ENCODE results near the gene PCDHB13. TPM values are rescaled to one million over a fixed set of nuclear protein-coding genes. Genes with fewer than 3 reads are reported as not detected.
"Not testable (repeated sequence)": the region's sequence is repeated elsewhere in the genome, so short reads cannot be mapped to it uniquely, and the experiment has no call there.

The PCDHB13 gene
- total RNA-seq, 1 donor from 2014 or later: 0.02 TPM

DNA sequence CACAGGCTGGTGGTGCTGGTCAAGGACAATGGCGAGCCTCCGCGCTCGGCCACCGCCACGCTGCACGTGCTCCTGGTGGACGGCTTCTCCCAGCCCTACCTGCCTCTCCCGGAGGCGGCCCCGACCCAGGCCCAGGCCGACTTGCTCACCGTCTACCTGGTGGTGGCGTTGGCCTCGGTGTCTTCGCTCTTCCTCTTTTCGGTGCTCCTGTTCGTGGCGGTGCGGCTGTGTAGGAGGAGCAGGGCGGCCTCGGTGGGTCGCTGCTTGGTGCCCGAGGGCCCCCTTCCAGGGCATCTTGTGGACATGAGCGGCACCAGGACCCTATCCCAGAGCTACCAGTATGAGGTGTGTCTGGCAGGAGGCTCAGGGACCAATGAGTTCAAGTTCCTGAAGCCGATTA, 2.3 kb downstream of the PCDHB13 start:
- intact Hi-C loops (cut with micrococcal nuclease); H3K36me3 Mint-ChIP-seq (ENCODE audit: low read depth); H3K27me3 Mint-ChIP-seq (ENCODE audit: low read depth); H3K27ac Mint-ChIP-seq; DNase-seq (ENCODE audit: low spot score); H3K4me3 Mint-ChIP-seq (ENCODE audit: low read depth); H3K4me1 Mint-ChIP-seq (ENCODE audit: low read depth): not testable (repeated sequence)
- peaks cover 38% of the 10 kb centered on the region for H3K9me3 Mint-ChIP-seq

DNA sequence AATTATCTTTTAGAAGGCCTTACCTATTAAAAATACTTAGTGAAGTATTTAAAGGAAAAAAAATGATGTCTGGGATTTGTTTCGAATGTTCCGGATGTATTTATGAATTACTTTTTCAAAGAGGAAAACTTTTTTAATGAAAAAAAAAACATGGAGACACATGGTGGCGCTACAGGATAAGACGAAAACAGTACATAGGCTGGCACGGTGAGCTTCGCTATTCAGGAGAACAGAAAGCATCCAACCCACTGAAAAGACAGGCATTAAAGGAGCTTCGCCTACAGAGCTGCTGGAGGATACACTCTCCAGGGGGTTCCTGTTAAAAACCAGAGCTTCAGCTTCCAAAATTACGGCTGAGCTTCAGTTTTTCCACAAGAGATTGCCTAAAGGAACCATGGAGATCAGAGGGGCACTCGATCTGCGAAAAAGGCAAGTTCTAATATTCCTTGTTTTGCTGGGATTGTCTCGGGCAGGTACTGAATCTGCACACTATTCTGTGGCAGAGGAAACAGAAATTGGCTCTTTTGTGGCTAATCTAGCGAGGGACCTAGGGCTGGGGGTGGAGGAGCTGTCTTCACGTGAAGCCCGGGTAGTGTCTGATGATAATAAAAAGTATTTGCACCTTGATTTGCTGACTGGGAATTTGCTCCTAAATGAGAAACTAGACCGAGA, 9.5 kb downstream of the PCDHB13 start, which contains the start of gene PCDHB14:
PCDHB14 (plus strand) TSS at position 232 of the 672 bp plus-strand sequence; CDS start at position 395, 163 bp downstream.
- Mint-ChIP-seq H3K4me1 (ENCODE audit: low read depth) (no peaks in the 10 kb centered on the region), H3K4me3 (ENCODE audit: low read depth) (no peak within 1 kb of the TSS), H3K9me3 (peaks cover 41% of the 10 kb centered on the region), H3K36me3 (ENCODE audit: low read depth) (no peaks in the 10 kb centered on the region), H3K27me3 (ENCODE audit: low read depth) (no peaks in the 10 kb centered on the region), H3K27ac (no peak within 1 kb of the TSS)
- no peak for DNase-seq (ENCODE audit: low spot score)
- intact Hi-C loops (cut with micrococcal nuclease): no loop called here

GRCh38 chr5:141224844-141225243, 11.1 kb downstream of the PCDHB13 start:
- H3K27ac Mint-ChIP-seq; DNase-seq (ENCODE audit: low spot score); H3K4me1 Mint-ChIP-seq (ENCODE audit: low read depth); H3K4me3 Mint-ChIP-seq (ENCODE audit: low read depth); intact Hi-C loops (cut with micrococcal nuclease); H3K27me3 Mint-ChIP-seq (ENCODE audit: low read depth); H3K36me3 Mint-ChIP-seq (ENCODE audit: low read depth): not testable (repeated sequence)
- peaks cover 35% of the 10 kb centered on the region for H3K9me3 Mint-ChIP-seq

GRCh38 chr5:141225421-141225820, 11.7 kb downstream of the PCDHB13 start:
- DNase-seq (ENCODE audit: low spot score); H3K4me1 Mint-ChIP-seq (ENCODE audit: low read depth); H3K27ac Mint-ChIP-seq; H3K4me3 Mint-ChIP-seq (ENCODE audit: low read depth); H3K27me3 Mint-ChIP-seq (ENCODE audit: low read depth); intact Hi-C loops (cut with micrococcal nuclease); H3K36me3 Mint-ChIP-seq (ENCODE audit: low read depth): not testable (repeated sequence)
- H3K9me3 Mint-ChIP-seq: peaks cover 32% of the 10 kb centered on the region

DNA sequence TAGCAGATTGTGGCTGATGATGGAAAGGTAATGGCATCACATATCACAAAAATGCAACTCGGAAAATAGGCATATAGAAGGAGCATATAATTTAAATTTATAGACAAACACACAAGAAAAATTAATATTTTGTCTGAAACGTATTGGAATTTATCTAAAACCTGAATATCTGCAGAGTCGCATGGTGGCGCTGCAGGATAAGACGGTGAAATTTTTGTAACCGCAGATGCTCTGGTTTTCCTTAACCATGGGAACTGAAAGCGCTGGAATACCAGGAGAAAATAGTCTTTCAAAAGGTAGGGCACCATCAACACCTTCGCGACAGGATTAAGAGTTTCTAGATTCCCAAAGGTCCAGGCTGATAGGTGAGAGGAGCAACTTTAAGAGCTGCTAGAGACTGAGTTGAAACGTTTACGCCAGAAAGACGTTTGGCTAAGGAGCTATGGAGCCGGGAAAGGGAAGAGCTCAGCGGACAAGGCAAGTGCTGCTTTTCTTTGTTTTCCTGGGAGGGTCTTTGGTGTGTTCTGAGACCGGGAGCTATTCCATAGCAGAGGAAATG, 20.5 kb downstream of the PCDHB13 start:
- no peak for DNase-seq (ENCODE audit: low spot score)
- Mint-ChIP-seq H3K36me3 (ENCODE audit: low read depth) (peaks cover 2% of the 10 kb centered on the region), H3K4me3 (ENCODE audit: low read depth) (no peak overlapping the region), H3K27ac (no peak overlapping the region), H3K27me3 (ENCODE audit: low read depth) (no peaks in the 10 kb centered on the region), H3K9me3 (peaks cover 40% of the 10 kb centered on the region), H3K4me1 (ENCODE audit: low read depth) (no peaks in the 10 kb centered on the region)
- intact Hi-C loops (cut with micrococcal nuclease): loop anchor here (10.0 kb wide), 1 partner anchor 121 kb away; the partner anchor contains the start of genes PCDHGA4, PCDHGB1 and PCDHGB2

- not testable (repeated sequence) for H3K27ac Mint-ChIP-seq; DNase-seq (ENCODE audit: low spot score); H3K4me3 Mint-ChIP-seq (ENCODE audit: low read depth); H3K4me1 Mint-ChIP-seq (ENCODE audit: low read depth); H3K36me3 Mint-ChIP-seq (ENCODE audit: low read depth); H3K27me3 Mint-ChIP-seq (ENCODE audit: low read depth)
- peaks cover 56% of the 10 kb centered on the region for H3K9me3 Mint-ChIP-seq
- intact Hi-C loops (cut with micrococcal nuclease): loop anchor here (5.0 to 10.0 kb wide), 2 partner anchors 119 to 171 kb away; partner anchors contain the start of genes PCDHGA4, PCDHGB1, PCDHGB2 and PCDHGB6
These were observed 22.2 kb downstream of the PCDHB13 start for GRCh38 chr5:141235922-141236321.

DNA sequence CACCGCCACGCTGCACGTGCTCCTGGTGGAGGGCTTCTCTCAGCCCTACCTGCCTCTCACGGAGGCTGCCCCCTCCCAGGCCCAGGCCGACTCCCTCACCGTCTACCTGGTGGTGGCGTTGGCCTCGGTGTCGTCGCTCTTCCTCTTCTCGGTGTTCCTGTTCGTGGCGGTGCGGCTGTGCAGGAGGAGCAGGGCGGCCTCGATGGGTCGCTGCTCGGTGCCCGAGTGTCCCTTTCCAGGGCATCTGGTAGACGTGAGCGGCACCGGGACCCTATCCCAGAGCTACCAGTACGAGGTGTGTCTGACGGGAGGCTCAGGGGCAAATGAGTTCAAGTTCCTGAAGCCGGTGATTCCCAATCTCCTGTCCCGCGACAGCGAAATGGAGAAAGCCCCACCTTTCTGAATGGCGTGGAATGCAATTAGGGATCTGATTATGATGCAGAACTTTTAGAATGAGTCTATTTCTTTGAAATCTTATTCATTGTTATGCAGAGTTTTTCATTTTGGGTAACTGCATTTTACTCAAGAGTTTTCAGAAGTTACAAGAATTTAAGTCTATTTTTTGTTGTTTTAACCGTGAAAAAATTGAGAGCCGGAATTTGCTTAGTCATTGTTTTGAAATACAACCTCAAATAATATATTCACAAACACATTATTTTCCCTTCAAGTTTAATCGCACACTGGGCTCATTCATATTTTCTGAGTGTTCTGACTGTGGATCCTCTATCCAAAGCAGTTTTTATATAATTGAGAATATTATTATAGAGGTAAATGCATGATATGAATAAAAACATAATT, 23.0 kb downstream of the PCDHB13 start:
- Mint-ChIP-seq H3K27ac (no peak overlapping the region), H3K27me3 (ENCODE audit: low read depth) (no peaks in the 10 kb centered on the region), H3K4me1 (ENCODE audit: low read depth) (no peaks in the 10 kb centered on the region), H3K36me3 (ENCODE audit: low read depth) (peaks cover 2% of the 10 kb centered on the region), H3K4me3 (ENCODE audit: low read depth) (no peak overlapping the region), H3K9me3 (peaks cover 52% of the 10 kb centered on the region)
- no peak for DNase-seq (ENCODE audit: low spot score)
- intact Hi-C loops (cut with micrococcal nuclease): loop anchor here (5.0 to 10.0 kb wide), 2 partner anchors 118 to 171 kb away; partner anchors contain the start of genes PCDHGA4, PCDHGB1, PCDHGB2 and PCDHGB6

- DNase-seq (ENCODE audit: low spot score): no peak
- peaks cover 4% of the 10 kb centered on the region for H3K36me3 Mint-ChIP-seq (ENCODE audit: low read depth)
- intact Hi-C loops (cut with micrococcal nuclease): no loop called here
- H3K4me3 Mint-ChIP-seq (ENCODE audit: low read depth): no peak overlapping the region
- H3K27ac Mint-ChIP-seq: no peak overlapping the region
- H3K4me1 Mint-ChIP-seq (ENCODE audit: low read depth): no peaks in the 10 kb centered on the region
- H3K9me3 Mint-ChIP-seq: peaks cover 61% of the 10 kb centered on the region
- no peaks in the 10 kb centered on the region for H3K27me3 Mint-ChIP-seq (ENCODE audit: low read depth)
These were observed 27.8 kb downstream of the PCDHB13 start for GRCh38 chr5:141241496-141241895.

DNA sequence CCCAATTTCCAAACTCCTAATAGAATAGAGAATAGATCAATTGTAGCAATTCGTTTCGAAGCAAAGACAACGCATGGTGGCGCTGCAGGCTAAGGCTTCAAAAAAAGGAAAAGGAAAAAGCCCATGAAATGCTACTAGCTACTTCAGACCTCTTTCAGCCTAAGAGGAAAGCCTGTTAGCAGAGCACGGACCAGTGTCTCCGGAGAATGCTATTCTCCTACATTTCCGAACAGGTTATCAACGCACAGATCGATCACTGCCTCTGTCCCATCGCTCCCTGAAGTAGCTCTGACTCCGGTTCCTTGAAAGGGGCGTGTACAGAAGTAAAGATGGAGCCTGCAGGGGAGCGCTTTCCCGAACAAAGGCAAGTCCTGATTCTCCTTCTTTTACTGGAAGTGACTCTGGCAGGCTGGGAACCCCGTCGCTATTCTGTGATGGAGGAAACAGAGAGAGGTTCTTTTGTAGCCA, 31.6 kb downstream of the PCDHB13 start, which contains the start of gene PCDHB15:
PCDHB15 (plus strand) TSS at position 146 of the 468 bp plus-strand sequence; CDS start at position 330, 184 bp downstream.
- DNase-seq (ENCODE audit: low spot score): no peak
- Mint-ChIP-seq H3K4me1 (ENCODE audit: low read depth) (no peaks in the 10 kb centered on the region), H3K9me3 (peaks cover 66% of the 10 kb centered on the region), H3K4me3 (ENCODE audit: low read depth) (no peak within 1 kb of the TSS), H3K36me3 (ENCODE audit: low read depth) (peaks cover 3% of the 10 kb centered on the region), H3K27ac (no peak within 1 kb of the TSS), H3K27me3 (ENCODE audit: low read depth) (no peaks in the 10 kb centered on the region)
- intact Hi-C loops (cut with micrococcal nuclease): no loop called here

- H3K4me3 Mint-ChIP-seq (ENCODE audit: low read depth); H3K4me1 Mint-ChIP-seq (ENCODE audit: low read depth); DNase-seq (ENCODE audit: low spot score); intact Hi-C loops (cut with micrococcal nuclease); H3K27me3 Mint-ChIP-seq (ENCODE audit: low read depth); H3K27ac Mint-ChIP-seq; H3K36me3 Mint-ChIP-seq (ENCODE audit: low read depth): not testable (repeated sequence)
- peaks cover 62% of the 10 kb centered on the region for H3K9me3 Mint-ChIP-seq
These were observed 33.3 kb downstream of the PCDHB13 start for GRCh38 chr5:141246971-141247370.

GRCh38 chr5:141247434-141247833, 33.7 kb downstream of the PCDHB13 start:
- H3K4me3 Mint-ChIP-seq (ENCODE audit: low read depth); H3K4me1 Mint-ChIP-seq (ENCODE audit: low read depth); intact Hi-C loops (cut with micrococcal nuclease); DNase-seq (ENCODE audit: low spot score); H3K27ac Mint-ChIP-seq; H3K36me3 Mint-ChIP-seq (ENCODE audit: low read depth); H3K27me3 Mint-ChIP-seq (ENCODE audit: low read depth): not testable (repeated sequence)
- H3K9me3 Mint-ChIP-seq: peaks cover 59% of the 10 kb centered on the region

GRCh38 chr5:141250576-141250975, 36.9 kb downstream of the PCDHB13 start:
- peaks cover 57% of the 10 kb centered on the region for H3K9me3 Mint-ChIP-seq
- no peaks in the 10 kb centered on the region for H3K36me3 Mint-ChIP-seq (ENCODE audit: low read depth)
- H3K4me3 Mint-ChIP-seq (ENCODE audit: low read depth): no peak overlapping the region
- no peaks in the 10 kb centered on the region for H3K27me3 Mint-ChIP-seq (ENCODE audit: low read depth)
- no peak overlapping the region for H3K27ac Mint-ChIP-seq
- no peaks in the 10 kb centered on the region for H3K4me1 Mint-ChIP-seq (ENCODE audit: low read depth)
- intact Hi-C loops (cut with micrococcal nuclease): no loop called here
- DNase-seq (ENCODE audit: low spot score): no peak

Measured in activated T-helper 2 cell treated with anti-CD3 and anti-CD28 coated beads, Interferon-gamma antibody, Interleukin-2, Interleukin-4, amounts not matched to agents 10 μg/mL and 5 μg/mL and 100 μg/mL, durations not matched to agents 14 hours and 24 hours and 36 hours (primary cell).